IPS-NIHi11 (cell line): ENCODE results near the gene YY1.

Experiments used
- DNase-seq: peaks from one replicate; pipeline ENCODE4 v3.0.0; 2012; ENCODE audit warnings: mixed read lengths, low spot score

YY1 gene

DNA sequence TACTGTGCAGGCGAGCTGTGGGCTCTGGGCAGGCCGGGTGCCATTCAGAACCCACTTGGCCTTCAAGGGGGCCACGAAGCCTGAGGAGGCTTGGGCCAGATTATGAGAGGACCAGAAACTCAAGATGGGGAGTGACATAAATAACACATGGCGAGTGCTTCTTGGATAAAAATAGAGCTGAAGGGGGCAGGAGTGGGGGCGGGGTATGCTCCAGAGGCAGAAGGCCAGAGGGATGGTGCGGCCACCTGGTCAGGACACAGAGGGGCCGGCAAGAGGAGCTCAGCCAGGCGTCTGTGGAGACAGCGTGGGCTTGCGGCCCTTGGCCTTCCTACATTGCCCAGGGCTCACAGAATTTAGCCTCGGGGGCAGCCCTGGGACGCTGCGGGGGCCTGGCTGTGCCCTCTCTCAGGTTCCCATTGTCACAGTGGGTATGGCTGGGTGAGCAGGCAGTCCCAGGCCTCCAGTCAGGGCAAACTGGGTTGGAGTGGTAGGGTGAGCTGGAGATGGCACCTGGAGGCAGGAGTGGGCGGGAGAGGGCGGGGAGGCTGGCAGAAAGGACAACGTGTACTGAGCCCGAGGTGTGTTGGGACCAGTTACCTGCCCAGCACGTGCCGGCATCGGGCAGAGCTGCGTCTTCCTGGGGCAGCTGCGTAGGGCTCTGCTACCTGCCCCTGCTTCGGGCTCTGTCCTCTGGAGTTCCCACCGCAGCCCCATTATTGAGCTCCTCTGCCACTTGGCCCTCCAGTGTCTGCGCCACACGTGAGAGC lies 74.7 kb downstream of the YY1 start:
- DNase-seq, result no peak

DNA sequence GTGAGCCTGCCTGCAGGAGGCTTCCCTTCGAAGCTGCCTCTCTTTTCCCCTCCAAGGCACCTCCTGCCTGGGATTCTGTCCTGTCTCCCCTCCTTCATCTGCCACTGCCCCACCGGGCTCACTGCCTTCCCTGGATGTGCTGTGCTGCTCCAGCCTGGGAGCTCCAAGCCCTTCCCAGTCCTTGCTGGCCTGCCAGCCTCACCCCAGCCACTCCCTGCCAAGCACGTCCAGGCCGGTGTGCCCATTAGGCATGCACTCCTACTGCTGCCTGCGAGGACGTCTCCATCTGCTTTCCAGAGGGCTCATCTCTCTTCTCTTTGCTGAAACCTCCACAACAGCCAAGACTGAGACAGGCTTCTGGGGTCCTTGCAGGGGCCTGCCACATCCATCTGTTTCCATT lies 75.8 kb downstream of the YY1 start:
- no peak for DNase-seq

GRCh38 chr14:100317389-100317788 lies 78.4 kb downstream of the YY1 start:
- no peak for DNase-seq

- DNase-seq, result peak; percentile 91
These were observed 79.2 kb downstream of the YY1 start for GRCh38 chr14:100317912-100318808.

- DNase-seq, result no peak
These were observed 81.4 kb downstream of the YY1 start for GRCh38 chr14:100320157-100320856.

GRCh38 chr14:100321473-100322137 lies 82.7 kb downstream of the YY1 start:
- DNase-seq, result no peak

DNA sequence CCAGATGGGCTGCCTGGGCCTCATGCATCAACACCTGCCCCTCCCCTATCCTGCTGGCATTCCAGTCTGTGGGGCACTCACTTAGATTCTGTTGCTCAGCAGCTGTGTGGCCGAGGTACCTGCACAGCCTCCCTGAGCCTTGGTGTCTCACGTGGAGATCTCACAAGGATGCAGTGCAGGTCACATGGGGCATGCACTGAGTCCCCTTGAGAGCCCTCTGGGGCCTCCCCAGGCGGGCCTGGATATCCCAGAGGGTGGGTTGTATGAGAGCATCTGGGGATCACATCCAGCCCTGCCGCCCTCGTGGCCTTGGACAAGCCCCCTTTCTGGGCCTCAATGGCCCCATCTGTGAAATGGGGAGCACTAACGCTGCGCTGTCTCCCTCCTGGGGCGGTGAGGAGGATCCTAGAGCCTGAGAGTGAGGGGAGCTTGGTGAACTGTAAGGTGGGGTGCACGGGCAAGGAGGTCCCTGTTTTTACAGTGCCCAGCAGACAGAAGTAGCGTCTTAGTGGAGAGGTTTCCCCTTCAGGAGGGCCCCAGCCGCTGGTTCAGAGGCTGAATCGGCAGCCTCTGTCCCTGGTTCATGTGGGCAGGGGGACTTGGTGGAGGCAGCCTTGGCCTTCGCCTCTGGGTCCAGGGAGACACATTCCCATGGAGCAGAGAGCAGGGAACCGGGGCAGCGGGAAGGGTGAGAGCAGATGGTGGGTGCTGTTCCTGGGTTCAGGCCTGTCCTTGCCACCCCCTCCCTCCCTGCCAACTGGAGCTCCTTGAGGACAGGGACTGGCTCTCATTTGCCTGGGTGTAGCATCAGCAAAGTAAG lies 83.4 kb downstream of the YY1 start:
- DNase-seq, result no peak

DNA sequence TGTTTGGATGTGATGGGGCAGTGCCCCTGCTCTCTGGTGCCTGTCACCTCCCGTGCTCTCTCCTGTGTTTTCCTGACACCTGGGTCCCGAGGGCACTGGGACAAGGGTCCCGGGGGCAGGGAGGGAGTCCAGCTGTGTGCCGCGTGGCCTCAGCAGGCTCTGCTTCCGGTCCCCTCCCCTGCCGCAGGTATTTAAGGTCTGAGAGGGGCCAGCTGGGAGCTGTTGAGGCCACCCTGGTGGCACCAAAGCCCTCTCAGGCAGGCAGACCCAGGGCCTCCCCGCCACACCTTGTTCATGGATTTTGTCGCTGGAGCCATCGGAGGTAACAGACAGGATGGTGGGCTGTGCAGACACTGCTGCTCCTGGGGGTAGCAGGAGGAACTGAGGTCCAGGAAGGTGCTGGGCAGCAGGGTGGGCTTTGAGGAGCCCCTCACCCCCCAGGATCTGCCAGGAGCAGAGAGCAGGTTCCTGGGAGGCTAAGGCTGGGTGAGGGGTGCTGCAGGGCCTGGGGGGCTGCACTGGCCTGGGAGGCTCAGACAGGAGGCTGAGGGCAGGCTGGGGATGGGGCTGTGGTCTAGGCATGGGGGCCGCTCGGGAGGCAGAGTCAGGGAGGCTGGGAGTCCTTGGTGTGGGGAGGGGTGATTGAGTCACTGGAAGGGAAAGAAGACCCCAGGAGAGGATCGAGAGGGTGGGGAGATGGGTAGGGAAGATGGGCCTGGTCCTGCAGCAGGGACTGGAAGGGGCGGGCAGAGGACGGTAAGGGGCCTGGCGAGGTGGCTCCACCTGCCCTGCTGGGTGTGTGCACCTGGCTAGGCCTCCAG lies 84.4 kb downstream of the YY1 start, which contains the start of gene SLC25A47:
TSS of gene SLC25A47 (plus strand) at position 219 of the 821 bp plus-strand sequence. CDS start at position 295, 76 bp downstream.
- no peak for DNase-seq

DNA sequence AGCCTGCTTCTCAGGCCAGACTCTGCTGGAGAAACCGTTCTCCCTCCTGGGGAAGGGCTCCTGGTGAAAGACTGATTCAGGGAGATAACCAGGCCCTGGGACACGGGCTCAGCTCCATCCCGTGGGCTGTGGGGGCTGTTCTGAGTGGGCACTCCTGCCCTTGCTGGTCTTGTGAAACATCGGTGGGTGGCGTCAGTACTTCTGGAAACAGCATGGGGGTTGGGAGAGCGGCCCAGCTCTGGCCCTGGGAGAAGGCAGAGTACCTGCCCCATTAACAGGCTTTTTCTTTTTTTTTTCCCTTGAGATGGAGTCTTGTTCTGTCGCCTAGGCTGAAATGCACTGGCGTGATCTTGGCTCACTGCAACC lies 85.0 kb downstream of the YY1 start:
- no peak for DNase-seq

DNA sequence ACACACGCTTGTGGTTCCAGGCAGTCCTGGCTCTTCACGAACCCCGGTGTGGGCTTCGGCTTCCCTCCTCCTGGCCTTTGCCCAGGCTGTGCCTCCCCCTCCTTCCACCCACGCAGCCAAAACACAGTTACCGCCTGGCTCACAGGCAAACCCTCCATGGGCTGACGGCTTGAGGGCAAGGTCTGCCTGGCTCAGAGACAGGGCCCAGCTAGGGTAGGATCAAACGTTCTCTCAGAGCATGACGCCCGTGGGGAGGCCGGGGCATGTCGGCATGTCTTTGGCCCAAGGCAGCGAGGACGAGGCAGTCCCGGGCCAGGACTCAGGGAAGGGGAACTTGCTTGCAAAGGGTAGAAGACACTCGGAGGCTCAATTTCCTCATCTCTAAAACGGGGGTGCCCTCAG lies 86.3 kb downstream of the YY1 start:
- DNase-seq, result no peak

DNA sequence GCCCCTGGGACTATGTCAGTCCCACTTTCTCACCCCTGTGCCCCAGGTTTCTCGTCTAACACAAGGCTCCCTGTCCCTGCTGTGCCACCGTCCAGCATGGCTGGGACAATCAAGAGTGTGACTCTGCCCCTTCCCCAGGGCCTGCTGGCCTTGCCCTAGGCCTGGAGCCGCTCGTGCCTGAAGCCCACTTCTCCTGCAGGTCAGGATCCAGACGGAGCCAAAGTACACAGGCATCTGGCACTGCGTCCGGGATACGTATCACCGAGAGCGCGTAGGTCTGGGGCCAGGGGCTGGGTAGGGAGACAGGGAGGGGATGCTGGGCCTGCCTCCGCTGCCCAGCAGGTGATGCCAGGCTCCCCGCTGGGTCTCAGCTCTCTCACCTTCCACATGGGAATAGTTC lies 87.0 kb downstream of the YY1 start:
- DNase-seq, result no peak

DNA sequence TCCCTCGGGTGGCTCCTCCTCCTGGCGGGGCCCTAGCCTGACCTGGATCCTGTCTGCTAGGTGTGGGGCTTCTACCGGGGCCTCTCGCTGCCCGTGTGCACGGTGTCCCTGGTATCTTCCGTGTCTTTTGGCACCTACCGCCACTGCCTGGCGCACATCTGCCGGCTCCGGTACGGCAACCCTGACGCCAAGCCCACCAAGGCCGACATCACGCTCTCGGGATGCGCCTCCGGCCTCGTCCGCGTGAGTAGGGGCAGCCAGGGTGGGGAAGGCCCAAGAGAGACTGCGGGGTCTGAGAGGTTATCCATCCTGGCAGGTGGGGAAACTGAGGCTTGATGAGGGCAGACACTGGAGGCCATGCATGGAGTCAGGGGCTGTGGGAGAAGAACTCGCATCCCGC lies 88.2 kb downstream of the YY1 start:
- DNase-seq, result no peak

- no peak for DNase-seq
These were observed 89.7 kb downstream of the YY1 start for GRCh38 chr14:100328495-100329163.

GRCh38 chr14:100329233-100330006 lies 90.5 kb downstream of the YY1 start:
- DNase-seq, result no peak

DNA sequence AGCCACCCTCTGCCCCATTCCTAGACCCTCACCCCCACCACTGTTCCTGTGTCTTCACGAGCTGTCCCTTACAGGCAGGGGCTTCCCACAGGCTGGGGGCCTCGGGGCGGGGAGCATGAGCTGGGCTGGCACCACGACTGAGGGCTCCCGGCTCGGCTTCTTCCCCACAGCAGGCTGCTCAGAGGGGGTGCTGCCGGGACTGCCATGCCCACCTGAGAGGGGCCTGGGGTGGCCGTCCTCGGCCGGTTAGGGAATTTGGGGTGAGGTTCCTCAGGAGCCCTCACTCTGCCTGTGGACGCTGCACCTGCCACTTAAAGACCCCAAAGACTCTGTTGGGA lies 91.0 kb downstream of the YY1 start:
- no peak for DNase-seq

DNA sequence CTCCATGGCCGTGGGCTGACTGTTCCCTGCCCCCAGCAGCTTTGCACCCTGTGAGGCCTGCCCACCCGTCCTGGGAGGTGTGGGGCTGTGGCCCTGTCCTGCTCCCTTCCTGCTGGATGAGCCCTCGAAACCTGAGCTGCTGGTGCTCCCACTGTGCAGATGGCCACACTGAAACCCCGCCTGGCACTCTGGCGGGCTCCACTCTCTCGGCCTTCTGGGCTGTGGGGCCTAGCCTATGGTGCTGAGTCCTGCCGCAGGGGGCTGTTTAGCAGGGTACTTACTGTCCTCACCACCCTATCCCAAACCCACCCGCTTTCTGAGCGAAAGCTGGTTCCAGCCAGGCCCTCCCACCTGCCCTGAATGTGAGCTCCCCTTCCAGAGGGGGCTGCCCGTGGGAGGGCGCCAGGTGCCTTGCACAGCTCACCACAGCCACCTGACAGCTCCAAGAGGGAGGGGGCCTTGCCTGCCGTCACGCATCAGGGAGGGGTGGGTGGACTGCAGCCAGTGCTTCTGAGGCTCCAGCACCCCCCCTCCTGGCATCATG lies 91.5 kb downstream of the YY1 start:
- no peak for DNase-seq

GRCh38 chr14:100332071-100332639 lies 93.2 kb downstream of the YY1 start:
- DNase-seq, result no peak
